SK-N-SH treated with all-trans-retinoic acid at 6 μM for 48 hours (cell line): ENCODE data around the gene RASSF6.

Experiments
- ATAC-seq: fragments of 200-7000 bp; cut with Tn5 transposase; 3 replicates; pipeline ENCODE4 v1.9.1; 2020; ENCODE audit warnings: mild to moderate bottlenecking, moderate library complexity
- ARNTL ChIP-seq: fragments of 450-650 bp; formaldehyde crosslinking; IDR thresholded peaks from 2 replicates; pipeline ENCODE4 v1.5.0; 2020; ENCODE audit warnings: low read depth, mild to moderate bottlenecking, moderate library complexity, borderline replicate concordance
- BACH2 ChIP-seq: fragments of 250-450 bp; sonication (Bioruptor Pico); IDR thresholded peaks from 2 replicates; pipeline ENCODE4 v1.9.0; 2021; ENCODE audit warnings: mild to moderate bottlenecking, borderline replicate concordance
- CSDC2 ChIP-seq: fragments of 250-450 bp; sonication (Bioruptor Pico); IDR thresholded peaks from 2 replicates; pipeline ENCODE4 v1.5.0; 2020; ENCODE audit warnings: mild to moderate bottlenecking, moderate library complexity
- ISL1 ChIP-seq: fragments of 250-450 bp; sonication (Bioruptor Pico); IDR thresholded peaks from 2 replicates; pipeline ENCODE4 v2.1.2; 2022; ENCODE audit warnings: mild to moderate bottlenecking, moderate library complexity
- OSR1 ChIP-seq: fragments of 250-450 bp; sonication (Bioruptor Pico); IDR thresholded peaks from 2 replicates; pipeline ENCODE4 v1.8.0; 2022; ENCODE audit warnings: moderate library complexity, mild to moderate bottlenecking, inconsistent platforms
- PPARA ChIP-seq: fragments of 250-450 bp; sonication (Bioruptor Pico); IDR thresholded peaks from 2 replicates; pipeline ENCODE4 v1.5.0; 2020; ENCODE audit warnings: mild to moderate bottlenecking, borderline replicate concordance
- RARB ChIP-seq: fragments of 250-450 bp; sonication (Bioruptor Pico); IDR thresholded peaks from 2 replicates; pipeline ENCODE4 v1.8.0; 2021; ENCODE audit warnings: mild to moderate bottlenecking, moderate library complexity
- SNAI2 ChIP-seq: fragments of 250-450 bp; sonication (Bioruptor Pico); IDR thresholded peaks from 2 replicates; pipeline ENCODE4 v1.5.0; 2020; ENCODE audit warnings: mild to moderate bottlenecking, moderate library complexity
- TCF4 ChIP-seq: fragments of 250-450 bp; sonication (Bioruptor Pico); IDR thresholded peaks from 2 replicates; pipeline ENCODE4 v1.8.0; 2021; ENCODE audit warnings: mild to moderate bottlenecking, moderate library complexity, borderline replicate concordance
- TOX ChIP-seq: fragments of 250-450 bp; sonication (Bioruptor Pico); IDR thresholded peaks from 2 replicates; pipeline ENCODE4 v1.8.0; 2021; ENCODE audit warnings: mild to moderate bottlenecking, moderate library complexity, borderline replicate concordance
- ZC3H10 ChIP-seq: fragments of 250-450 bp; sonication (Bioruptor Pico); IDR thresholded peaks from 2 replicates; pipeline ENCODE4 v1.5.1; 2021; ENCODE audit warnings: mild to moderate bottlenecking, moderate library complexity
- ZFP3 ChIP-seq: fragments of 250-450 bp; sonication (Bioruptor Pico); IDR thresholded peaks from 2 replicates; pipeline ENCODE4 v1.5.0; 2020; ENCODE audit warnings: mild to moderate bottlenecking, moderate library complexity
- ZFP30 ChIP-seq: fragments of 450-650 bp; formaldehyde crosslinking; IDR thresholded peaks from 2 replicates; pipeline ENCODE4 v1.5.0; 2022; ENCODE audit warnings: mild to moderate bottlenecking, moderate library complexity
- ZNF565 ChIP-seq: fragments of 450-650 bp; formaldehyde crosslinking; conservative IDR thresholded peaks from 2 replicates; pipeline ENCODE4 v1.5.0; 2020; ENCODE audit warnings: low read depth, mild to moderate bottlenecking, moderate library complexity
- ZNF70 ChIP-seq: fragments of 450-650 bp; formaldehyde crosslinking; IDR thresholded peaks from 2 replicates; pipeline ENCODE4 v1.5.0; 2020; ENCODE audit warnings: mild to moderate bottlenecking, moderate library complexity
- ZNF8 ChIP-seq: fragments of 450-650 bp; formaldehyde crosslinking; IDR thresholded peaks from 2 replicates; pipeline ENCODE4 v1.5.0; 2020; ENCODE audit warnings: mild to moderate bottlenecking, moderate library complexity
- TF ChIP-seq, protein P1 (sequence below): fragments of 250-450 bp; sonication (Bioruptor Pico); IDR thresholded peaks from 2 replicates; pipeline ENCODE4 v1.8.0; 2021; ENCODE audit warnings: low read depth, mild to moderate bottlenecking, moderate library complexity, borderline replicate concordance
- TF ChIP-seq, protein P2 (sequence below): fragments of 250-450 bp; sonication (Bioruptor Pico); IDR thresholded peaks from 2 replicates; pipeline ENCODE4 v1.5.1; 2021; ENCODE audit warnings: mild to moderate bottlenecking, moderate library complexity
- TF ChIP-seq, protein P3 (sequence below): fragments of 250-450 bp; sonication (Bioruptor Pico); IDR thresholded peaks from 2 replicates; pipeline ENCODE4 v1.5.1; 2020; ENCODE audit warnings: low read depth, mild to moderate bottlenecking, moderate library complexity
- TF ChIP-seq, protein P4 (sequence below): fragments of 250-450 bp; sonication (Bioruptor Pico); IDR thresholded peaks from 2 replicates; pipeline ENCODE4 v1.8.0; 2020; ENCODE audit warnings: mild to moderate bottlenecking, moderate library complexity, borderline replicate concordance
- TF ChIP-seq, protein P5 (sequence below): fragments of 250-450 bp; sonication (Bioruptor Pico); IDR thresholded peaks from 2 replicates; pipeline ENCODE4 v1.5.0; 2020; ENCODE audit warnings: mild to moderate bottlenecking, moderate library complexity

Gene RASSF6

DNA sequence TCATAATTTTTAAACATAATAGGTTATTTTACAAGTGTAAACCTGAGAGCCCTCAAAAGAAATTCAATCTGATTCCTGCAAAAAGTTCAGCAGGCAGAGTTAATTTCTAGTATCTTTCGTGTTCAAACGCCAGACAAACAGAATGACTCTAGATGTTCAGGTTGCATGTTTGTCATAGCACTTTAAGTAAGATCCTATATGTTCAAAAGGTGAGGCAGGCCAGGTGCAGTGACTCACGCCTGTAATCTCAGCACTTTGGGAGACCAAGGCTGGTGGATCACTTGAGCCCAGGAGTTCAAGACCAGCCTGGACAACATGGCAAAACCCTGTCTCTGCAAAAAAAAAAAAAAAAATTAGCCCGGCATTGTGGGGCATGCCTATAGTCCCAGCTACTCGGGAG is 1.1 kb upstream of the RASSF6 start (continued):
- TF ChIP-seq, protein P1, sequence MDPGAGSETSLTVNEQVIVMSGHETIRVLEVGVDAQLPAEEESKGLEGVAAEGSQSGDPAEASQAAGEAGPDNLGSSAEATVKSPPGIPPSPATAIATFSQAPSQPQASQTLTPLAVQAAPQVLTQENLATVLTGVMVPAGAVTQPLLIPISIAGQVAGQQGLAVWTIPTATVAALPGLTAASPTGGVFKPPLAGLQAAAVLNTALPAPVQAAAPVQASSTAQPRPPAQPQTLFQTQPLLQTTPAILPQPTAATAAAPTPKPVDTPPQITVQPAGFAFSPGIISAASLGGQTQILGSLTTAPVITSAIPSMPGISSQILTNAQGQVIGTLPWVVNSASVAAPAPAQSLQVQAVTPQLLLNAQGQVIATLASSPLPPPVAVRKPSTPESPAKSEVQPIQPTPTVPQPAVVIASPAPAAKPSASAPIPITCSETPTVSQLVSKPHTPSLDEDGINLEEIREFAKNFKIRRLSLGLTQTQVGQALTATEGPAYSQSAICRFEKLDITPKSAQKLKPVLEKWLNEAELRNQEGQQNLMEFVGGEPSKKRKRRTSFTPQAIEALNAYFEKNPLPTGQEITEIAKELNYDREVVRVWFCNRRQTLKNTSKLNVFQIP (CRISPR knock-in tag) = no peak
- TF ChIP-seq TCF4 (CRISPR knock-in tag) (no peak), ZNF8 (CRISPR knock-in tag) (no peak), ZNF565 (no peak), BACH2 (CRISPR knock-in tag) (no peak), ZFP3 (no peak), ZFP30 (no peak)

DNA sequence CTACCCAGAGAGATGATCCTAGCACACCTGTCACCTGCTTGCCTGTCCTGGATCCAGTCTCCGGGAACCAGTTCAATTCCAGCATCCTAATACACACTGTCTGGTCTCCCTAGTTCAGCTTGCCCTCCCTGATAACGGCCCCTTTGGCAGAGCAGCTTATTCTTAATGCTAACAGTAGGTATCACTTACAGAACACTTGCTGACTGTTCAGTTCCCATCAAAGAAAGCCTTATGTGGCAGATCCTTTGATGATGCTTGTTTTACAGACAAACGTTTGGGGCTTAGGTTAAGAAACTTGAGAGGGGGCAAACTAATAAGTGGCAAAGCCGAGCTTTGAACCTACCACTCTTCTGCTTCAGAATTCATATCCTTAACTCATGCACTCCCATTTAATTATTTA is 890 bp downstream of the RASSF6 start:
- no peak for ATAC-seq
- TF ChIP-seq ZC3H10 (CRISPR knock-in tag) = no peak
- TF ChIP-seq SNAI2 (CRISPR knock-in tag) = no peak
- TF ChIP-seq BACH2 (CRISPR knock-in tag) = no peak
- TF ChIP-seq ISL1 (CRISPR knock-in tag) = no peak
- no peak for TF ChIP-seq TOX (CRISPR knock-in tag)
- TF ChIP-seq, protein P2, sequence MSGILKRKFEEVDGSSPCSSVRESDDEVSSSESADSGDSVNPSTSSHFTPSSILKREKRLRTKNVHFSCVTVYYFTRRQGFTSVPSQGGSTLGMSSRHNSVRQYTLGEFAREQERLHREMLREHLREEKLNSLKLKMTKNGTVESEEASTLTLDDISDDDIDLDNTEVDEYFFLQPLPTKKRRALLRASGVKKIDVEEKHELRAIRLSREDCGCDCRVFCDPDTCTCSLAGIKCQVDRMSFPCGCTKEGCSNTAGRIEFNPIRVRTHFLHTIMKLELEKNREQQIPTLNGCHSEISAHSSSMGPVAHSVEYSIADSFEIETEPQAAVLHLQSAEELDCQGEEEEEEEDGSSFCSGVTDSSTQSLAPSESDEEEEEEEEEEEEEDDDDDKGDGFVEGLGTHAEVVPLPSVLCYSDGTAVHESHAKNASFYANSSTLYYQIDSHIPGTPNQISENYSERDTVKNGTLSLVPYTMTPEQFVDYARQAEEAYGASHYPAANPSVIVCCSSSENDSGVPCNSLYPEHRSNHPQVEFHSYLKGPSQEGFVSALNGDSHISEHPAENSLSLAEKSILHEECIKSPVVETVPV (CRISPR knock-in tag) = no peak
- no peak for TF ChIP-seq PPARA (CRISPR knock-in tag)
- TF ChIP-seq ZNF70 (CRISPR knock-in tag) = no peak
- TF ChIP-seq, protein P3, sequence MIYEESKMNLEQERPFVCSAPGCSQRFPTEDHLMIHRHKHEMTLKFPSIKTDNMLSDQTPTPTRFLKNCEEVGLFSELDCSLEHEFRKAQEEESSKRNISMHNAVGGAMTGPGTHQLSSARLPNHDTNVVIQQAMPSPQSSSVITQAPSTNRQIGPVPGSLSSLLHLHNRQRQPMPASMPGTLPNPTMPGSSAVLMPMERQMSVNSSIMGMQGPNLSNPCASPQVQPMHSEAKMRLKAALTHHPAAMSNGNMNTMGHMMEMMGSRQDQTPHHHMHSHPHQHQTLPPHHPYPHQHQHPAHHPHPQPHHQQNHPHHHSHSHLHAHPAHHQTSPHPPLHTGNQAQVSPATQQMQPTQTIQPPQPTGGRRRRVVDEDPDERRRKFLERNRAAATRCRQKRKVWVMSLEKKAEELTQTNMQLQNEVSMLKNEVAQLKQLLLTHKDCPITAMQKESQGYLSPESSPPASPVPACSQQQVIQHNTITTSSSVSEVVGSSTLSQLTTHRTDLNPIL = no peak
- no peak for TF ChIP-seq CSDC2 (CRISPR knock-in tag)
- no peak for TF ChIP-seq OSR1 (CRISPR knock-in tag)
- TF ChIP-seq, protein P4, sequence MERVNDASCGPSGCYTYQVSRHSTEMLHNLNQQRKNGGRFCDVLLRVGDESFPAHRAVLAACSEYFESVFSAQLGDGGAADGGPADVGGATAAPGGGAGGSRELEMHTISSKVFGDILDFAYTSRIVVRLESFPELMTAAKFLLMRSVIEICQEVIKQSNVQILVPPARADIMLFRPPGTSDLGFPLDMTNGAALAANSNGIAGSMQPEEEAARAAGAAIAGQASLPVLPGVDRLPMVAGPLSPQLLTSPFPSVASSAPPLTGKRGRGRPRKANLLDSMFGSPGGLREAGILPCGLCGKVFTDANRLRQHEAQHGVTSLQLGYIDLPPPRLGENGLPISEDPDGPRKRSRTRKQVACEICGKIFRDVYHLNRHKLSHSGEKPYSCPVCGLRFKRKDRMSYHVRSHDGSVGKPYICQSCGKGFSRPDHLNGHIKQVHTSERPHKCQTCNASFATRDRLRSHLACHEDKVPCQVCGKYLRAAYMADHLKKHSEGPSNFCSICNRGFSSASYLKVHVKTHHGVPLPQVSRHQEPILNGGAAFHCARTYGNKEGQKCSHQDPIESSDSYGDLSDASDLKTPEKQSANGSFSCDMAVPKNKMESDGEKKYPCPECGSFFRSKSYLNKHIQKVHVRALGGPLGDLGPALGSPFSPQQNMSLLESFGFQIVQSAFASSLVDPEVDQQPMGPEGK (CRISPR knock-in tag) = no peak
- TF ChIP-seq ZNF8 (CRISPR knock-in tag) = no peak
- no peak for TF ChIP-seq ZNF565
- no peak for TF ChIP-seq ARNTL (CRISPR knock-in tag)
- no peak for TF ChIP-seq ZFP3

DNA sequence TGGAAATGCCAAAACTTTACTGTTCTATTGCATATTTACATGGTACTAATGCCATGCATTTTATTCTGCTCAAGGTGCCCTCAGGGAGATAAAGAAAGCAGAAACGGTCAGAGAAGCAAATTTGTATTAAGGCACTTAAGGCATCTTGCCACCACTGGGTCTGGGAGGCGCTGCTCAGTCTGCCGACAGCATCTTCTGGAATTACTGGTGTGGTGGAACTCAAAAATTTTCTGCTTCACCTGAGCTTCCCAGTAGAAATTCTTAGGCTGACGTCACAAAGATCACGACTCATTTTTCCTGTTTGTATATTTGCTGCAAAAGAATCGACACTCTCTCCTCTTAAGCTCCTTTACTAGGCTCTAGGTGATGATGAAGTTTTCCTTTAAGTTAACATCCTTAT is 3.0 kb downstream of the RASSF6 start:
- no peak for ATAC-seq
- TF ChIP-seq ZFP30 (no peak), TCF4 (CRISPR knock-in tag) (no peak), PPARA (CRISPR knock-in tag) (no peak), ZFP3 (no peak), ZNF70 (CRISPR knock-in tag) (no peak), TOX (CRISPR knock-in tag) (no peak), ISL1 (CRISPR knock-in tag) (no peak), ZNF8 (CRISPR knock-in tag) (no peak), ZNF565 (no peak), CSDC2 (CRISPR knock-in tag) (no peak), SNAI2 (CRISPR knock-in tag) (no peak), RARB (CRISPR knock-in tag) (no peak), ARNTL (CRISPR knock-in tag) (no peak)
- TF ChIP-seq, protein P4 (CRISPR knock-in tag) = no peak
- TF ChIP-seq, protein P3 = no peak
- TF ChIP-seq, protein P5, sequence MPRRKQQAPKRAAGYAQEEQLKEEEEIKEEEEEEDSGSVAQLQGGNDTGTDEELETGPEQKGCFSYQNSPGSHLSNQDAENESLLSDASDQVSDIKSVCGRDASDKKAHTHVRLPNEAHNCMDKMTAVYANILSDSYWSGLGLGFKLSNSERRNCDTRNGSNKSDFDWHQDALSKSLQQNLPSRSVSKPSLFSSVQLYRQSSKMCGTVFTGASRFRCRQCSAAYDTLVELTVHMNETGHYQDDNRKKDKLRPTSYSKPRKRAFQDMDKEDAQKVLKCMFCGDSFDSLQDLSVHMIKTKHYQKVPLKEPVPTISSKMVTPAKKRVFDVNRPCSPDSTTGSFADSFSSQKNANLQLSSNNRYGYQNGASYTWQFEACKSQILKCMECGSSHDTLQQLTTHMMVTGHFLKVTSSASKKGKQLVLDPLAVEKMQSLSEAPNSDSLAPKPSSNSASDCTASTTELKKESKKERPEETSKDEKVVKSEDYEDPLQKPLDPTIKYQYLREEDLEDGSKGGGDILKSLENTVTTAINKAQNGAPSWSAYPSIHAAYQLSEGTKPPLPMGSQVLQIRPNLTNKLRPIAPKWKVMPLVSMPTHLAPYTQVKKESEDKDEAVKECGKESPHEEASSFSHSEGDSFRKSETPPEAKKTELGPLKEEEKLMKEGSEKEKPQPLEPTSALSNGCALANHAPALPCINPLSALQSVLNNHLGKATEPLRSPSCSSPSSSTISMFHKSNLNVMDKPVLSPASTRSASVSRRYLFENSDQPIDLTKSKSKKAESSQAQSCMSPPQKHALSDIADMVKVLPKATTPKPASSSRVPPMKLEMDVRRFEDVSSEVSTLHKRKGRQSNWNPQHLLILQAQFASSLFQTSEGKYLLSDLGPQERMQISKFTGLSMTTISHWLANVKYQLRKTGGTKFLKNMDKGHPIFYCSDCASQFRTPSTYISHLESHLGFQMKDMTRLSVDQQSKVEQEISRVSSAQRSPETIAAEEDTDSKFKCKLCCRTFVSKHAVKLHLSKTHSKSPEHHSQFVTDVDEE = no peak
- TF ChIP-seq, protein P1 (CRISPR knock-in tag) = no peak
